Stimulated activated naive CD8-positive, alpha-beta T cell treated with anti-CD3 and anti-CD28 coated beads, Interleukin-15, Interleukin-2, amounts not matched to agents 100 ng/mL and 50 ng/mL, for 24 hours (primary cell): ENCODE results near the gene HSPA1A.
"Not testable (repeated sequence)": the region's sequence is repeated elsewhere in the genome, so short reads cannot be mapped to it uniquely, and the experiment has no call there.

Source experiments
- H3K27ac Mint-ChIP-seq: one replicate; pipeline ENCODE4 v1.8.0; 2021; ENCODE audit warnings: mild to moderate bottlenecking, mixed read lengths
- H3K27me3 Mint-ChIP-seq: one replicate; pipeline ENCODE4 v1.8.0; 2021; ENCODE audit warnings: mixed read lengths
- H3K36me3 Mint-ChIP-seq: one replicate; pipeline ENCODE4 v1.8.0; 2021; ENCODE audit warnings: low read depth, mixed read lengths
- H3K4me1 Mint-ChIP-seq: one replicate; pipeline ENCODE4 v1.8.0; 2021; ENCODE audit warnings: low read depth, mixed read lengths
- H3K4me3 Mint-ChIP-seq: one replicate; pipeline ENCODE4 v1.8.0; 2021; ENCODE audit warnings: mild to moderate bottlenecking, mixed read lengths
- H3K9me3 Mint-ChIP-seq: one replicate; pipeline ENCODE4 v1.8.0; 2021; ENCODE audit warnings: mixed read lengths

The HSPA1A gene

DNA sequence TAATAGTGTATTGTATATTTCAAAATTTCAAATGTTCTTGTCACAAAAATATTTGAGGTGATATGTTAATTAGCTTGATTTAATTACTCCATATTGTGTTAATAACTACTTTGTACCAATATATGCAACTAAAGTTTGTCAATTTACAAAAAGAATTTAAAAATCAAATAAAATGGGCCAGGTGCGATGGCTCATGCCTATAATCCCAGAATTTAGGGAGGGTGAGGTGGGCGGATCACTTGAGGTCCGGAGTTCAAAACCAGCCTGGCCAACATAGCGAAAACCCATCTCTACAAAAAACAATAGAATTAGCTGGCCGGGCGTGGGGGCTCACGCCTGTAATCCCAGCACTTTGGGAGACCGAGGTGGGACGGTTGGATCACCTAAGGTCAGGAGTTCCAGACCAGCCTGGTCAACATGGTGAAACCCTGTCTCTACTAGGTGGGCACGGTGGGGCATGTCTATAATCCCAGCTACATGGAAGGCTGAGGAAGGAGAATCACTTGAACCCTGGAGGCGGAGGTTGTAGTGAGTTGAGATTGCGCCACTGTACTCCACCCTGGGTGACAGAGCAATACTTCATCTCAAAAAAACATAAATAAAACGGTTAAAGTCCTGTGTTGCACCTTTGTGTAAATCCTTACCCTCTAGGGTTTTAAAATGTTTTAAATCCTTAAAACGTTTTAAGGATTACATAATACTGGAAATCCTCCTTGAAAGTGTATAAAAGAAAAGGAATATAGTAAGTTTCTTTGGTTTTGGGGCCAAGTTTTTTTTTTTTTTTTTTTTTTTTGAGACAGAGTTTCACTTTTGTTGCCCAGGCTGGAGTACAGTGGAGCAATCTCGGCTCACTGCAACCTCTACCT, 16.2 kb downstream of the HSPA1A start:
- Mint-ChIP-seq H3K36me3 (peaks cover 32% of the 10 kb centered on the region), H3K27me3 (no peaks in the 10 kb centered on the region), H3K27ac (no peak overlapping the region), H3K4me3 (peak overlapping the region; percentile 98), H3K4me1 (peaks cover 52% of the 10 kb centered on the region), H3K9me3 (no peaks in the 10 kb centered on the region)

GRCh38 chr6:31834367-31835250, 19.3 kb downstream of the HSPA1A start:
- peaks cover 60% of the 10 kb centered on the region for H3K36me3 Mint-ChIP-seq

DNA sequence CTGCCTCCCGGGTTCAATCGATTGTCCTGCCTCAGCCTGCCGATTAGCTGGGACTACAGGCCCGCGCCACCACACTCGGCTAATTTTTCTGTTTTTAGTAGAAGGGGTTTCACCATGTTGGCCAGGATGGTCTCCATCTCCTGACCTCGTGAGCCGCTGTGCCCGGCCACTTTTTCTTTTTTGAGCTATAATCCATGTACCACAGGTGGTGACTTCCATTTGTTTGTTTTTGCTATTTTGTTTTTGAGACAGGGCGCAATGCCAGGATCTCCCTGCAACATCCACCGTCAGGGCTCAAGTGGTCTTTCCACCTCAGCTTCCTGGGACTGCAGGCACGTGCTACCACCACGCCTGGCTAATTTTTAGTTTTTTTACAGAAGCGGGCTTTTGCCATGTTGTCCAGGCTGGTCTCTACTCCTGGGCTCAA, 20.7 kb downstream of the HSPA1A start:
- Mint-ChIP-seq H3K27ac (peak overlapping the region; percentile 100), H3K9me3 (no peaks in the 10 kb centered on the region), H3K4me1 (peaks cover 57% of the 10 kb centered on the region), H3K4me3 (peak overlapping the region; percentile 94), H3K27me3 (no peaks in the 10 kb centered on the region), H3K36me3 (peaks cover 63% of the 10 kb centered on the region)

More at GRCh38 chr6:31834367-31835250, 19.3 kb downstream of the HSPA1A start:
- H3K27ac Mint-ChIP-seq, result peak overlapping the region; percentile 100
- H3K27me3 Mint-ChIP-seq, result no peaks in the 10 kb centered on the region
- H3K4me1 Mint-ChIP-seq, result peaks cover 70% of the 10 kb centered on the region
- H3K4me3 Mint-ChIP-seq, result peak overlapping the region; percentile 94
- no peaks in the 10 kb centered on the region for H3K9me3 Mint-ChIP-seq

DNA sequence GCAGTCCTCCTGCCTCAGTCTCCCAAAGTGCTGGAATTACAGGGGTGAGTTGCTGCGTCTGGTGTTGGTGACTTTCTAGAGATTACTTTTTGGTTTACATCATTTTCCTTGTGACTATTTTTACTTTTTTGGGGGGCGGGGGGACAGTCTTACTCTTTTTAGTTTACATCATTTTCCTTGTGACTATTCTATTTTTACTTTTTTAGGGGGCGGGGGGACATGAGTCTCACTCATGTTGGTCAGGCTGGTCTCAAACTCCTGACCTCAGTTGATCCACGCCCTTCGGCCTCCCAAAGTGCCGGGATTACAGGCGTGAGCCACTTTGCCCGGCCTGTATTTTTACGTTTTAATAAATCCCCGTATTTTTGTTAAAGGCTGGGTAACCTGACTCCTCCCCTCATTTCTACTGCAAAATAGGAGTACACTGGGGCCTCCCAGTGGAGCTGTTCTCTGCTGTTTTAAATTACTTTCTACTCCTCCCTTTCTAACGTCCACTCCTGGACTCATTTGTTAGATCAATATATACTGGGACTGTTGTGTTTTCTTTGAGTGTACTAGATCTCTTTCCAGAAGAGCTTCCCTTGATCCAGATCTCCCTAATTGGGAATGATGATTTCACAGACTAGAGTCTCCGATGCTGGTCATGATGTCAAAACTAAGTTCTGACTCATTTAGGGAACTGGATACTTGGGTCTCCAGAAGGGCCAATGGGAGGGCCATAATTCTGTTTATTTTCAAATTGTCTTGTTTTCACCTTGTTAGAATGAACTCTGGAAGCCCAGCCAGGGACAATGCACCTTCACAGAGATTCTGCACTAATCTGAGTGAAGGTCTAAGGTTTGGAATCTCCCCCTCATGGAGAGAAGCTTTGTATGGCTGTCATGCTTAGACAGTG, 21.4 kb downstream of the HSPA1A start:
- peak overlapping the region; percentile 100 for H3K27ac Mint-ChIP-seq
- peaks cover 66% of the 10 kb centered on the region for H3K36me3 Mint-ChIP-seq
- peak overlapping the region; percentile 94 for H3K4me3 Mint-ChIP-seq
- H3K4me1 Mint-ChIP-seq, result peaks cover 51% of the 10 kb centered on the region
- no peaks in the 10 kb centered on the region for H3K27me3 Mint-ChIP-seq
- no peaks in the 10 kb centered on the region for H3K9me3 Mint-ChIP-seq

- Mint-ChIP-seq H3K27ac (peak overlapping the region; percentile 100), H3K36me3 (peaks cover 66% of the 10 kb centered on the region), H3K9me3 (no peaks in the 10 kb centered on the region), H3K4me3 (peak overlapping the region; percentile 94), H3K27me3 (no peaks in the 10 kb centered on the region), H3K4me1 (peaks cover 51% of the 10 kb centered on the region)
Observed at GRCh38 chr6:31837369-31838113, 22.2 kb downstream of the HSPA1A start.

DNA sequence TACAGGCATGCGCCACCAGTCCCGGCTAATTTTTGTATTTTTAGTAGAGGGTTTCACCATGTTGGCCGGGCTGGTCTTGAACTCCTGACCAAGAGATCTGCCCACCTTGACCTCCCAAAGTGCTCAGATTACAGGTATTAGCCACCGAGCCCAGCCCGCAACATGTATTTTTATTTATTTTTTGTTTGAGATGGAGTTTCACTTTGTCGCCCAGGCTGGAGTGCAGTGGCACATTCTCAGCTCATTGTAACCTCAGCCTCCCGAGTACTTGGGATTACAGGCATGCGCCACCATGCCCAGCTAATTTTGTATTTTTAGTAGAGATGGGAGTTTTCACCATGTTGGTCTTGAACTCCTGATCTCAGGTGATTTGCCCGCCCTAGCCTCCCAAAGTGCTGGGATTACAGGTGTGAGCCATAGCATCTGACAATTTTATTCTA, 22.8 kb downstream of the HSPA1A start:
- H3K4me3 Mint-ChIP-seq, result peak overlapping the region; percentile 94

DNA sequence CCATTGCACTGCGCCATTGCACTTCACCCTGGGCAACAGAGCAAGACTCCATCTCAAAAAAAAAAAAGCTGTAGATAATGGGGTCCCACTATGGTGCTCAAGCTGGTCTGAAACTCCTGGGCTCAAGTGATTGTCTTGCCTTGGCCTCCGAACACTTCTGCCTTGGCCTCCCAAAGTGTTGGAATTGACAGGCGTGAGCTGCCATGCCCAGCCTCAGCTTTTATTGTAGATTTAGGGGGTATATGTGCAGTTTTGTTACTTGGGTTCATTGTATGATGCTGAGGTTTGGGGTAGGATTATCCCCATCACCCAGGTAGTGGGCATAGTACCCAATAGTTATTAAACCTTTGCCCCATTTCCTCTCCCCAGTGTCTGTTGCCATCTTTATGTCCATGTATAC, 23.6 kb downstream of the HSPA1A start:
- peak overlapping the region; percentile 84 for H3K27ac Mint-ChIP-seq
- H3K36me3 Mint-ChIP-seq, result peaks cover 66% of the 10 kb centered on the region
- H3K9me3 Mint-ChIP-seq, result no peaks in the 10 kb centered on the region
- H3K4me3 Mint-ChIP-seq, result peak overlapping the region; percentile 94
- peaks cover 43% of the 10 kb centered on the region for H3K4me1 Mint-ChIP-seq
- H3K27me3 Mint-ChIP-seq, result no peaks in the 10 kb centered on the region

More for the DNA sequence above, 22.8 kb downstream of the HSPA1A start:
- H3K27ac Mint-ChIP-seq, result peak overlapping the region; percentile 100
- H3K27me3 Mint-ChIP-seq, H3K9me3 Mint-ChIP-seq: not testable (repeated sequence)
- peaks cover 47% of the 10 kb centered on the region for H3K4me1 Mint-ChIP-seq
- peaks cover 66% of the 10 kb centered on the region for H3K36me3 Mint-ChIP-seq

- Mint-ChIP-seq H3K36me3 (peaks cover 64% of the 10 kb centered on the region), H3K4me1 (peaks cover 38% of the 10 kb centered on the region), H3K27ac (peak overlapping the region; percentile 84), H3K4me3 (peak overlapping the region; percentile 94)
- H3K27me3 Mint-ChIP-seq, H3K9me3 Mint-ChIP-seq: not testable (repeated sequence)
Observed at GRCh38 chr6:31839779-31840126, 24.4 kb downstream of the HSPA1A start.

- Mint-ChIP-seq H3K36me3 (peaks cover 41% of the 10 kb centered on the region), H3K4me3 (no peak overlapping the region), H3K27ac (peak overlapping the region; percentile 40), H3K4me1 (peaks cover 23% of the 10 kb centered on the region), H3K27me3 (no peaks in the 10 kb centered on the region), H3K9me3 (no peaks in the 10 kb centered on the region)
Observed at GRCh38 chr6:31842053-31842452, 26.7 kb downstream of the HSPA1A start.

- peaks cover under 1% of the 10 kb centered on the region for H3K4me1 Mint-ChIP-seq
- H3K36me3 Mint-ChIP-seq, result peaks cover 19% of the 10 kb centered on the region
- H3K9me3 Mint-ChIP-seq, result no peaks in the 10 kb centered on the region
- H3K27me3 Mint-ChIP-seq, result no peaks in the 10 kb centered on the region
- H3K27ac Mint-ChIP-seq, result no peak overlapping the region
- no peak overlapping the region for H3K4me3 Mint-ChIP-seq
Observed at GRCh38 chr6:31844507-31844906, 29.2 kb downstream of the HSPA1A start.

GRCh38 chr6:31847276-31847978, 32.1 kb downstream of the HSPA1A start:
- Mint-ChIP-seq H3K4me1 (no peaks in the 10 kb centered on the region), H3K27me3 (no peaks in the 10 kb centered on the region), H3K4me3 (no peak overlapping the region), H3K27ac (no peak overlapping the region), H3K9me3 (no peaks in the 10 kb centered on the region), H3K36me3 (no peaks in the 10 kb centered on the region)

DNA sequence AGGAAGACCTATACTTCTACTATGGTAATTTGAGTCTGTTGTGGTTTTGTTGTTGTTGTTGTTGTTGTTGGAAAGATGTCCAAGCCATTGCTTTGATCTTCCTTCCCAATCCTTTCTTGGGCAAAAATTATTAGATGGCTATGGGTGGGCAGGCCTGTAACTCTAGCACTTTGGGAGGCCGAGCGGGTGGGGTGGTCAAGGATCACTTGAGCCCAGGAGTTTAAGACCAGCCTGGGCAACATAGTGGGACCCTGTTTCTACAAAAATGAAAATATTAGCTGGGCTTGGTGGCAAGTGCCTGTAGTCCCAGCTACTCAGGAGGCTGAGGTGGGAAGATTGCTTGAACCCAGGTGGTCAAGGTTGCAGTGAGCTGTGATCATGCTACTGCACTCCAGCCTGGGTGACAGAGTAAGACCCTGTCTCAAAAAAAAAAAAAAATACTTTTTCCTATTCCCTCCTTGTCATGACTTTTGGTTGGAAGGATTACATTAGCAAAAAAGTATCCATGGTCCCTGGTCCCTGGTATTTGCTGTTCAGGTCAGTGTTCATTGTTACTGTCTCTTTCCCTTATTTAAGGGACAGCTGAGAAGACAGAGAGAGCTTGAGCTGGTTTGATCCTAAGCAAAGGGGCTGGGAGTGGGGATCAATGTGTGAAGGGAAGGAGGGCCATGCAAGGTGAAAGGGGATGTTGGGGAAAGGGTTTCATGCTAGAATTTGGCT, 35.6 kb downstream of the HSPA1A start:
- Mint-ChIP-seq H3K27me3 (no peaks in the 10 kb centered on the region), H3K4me1 (no peaks in the 10 kb centered on the region), H3K9me3 (no peaks in the 10 kb centered on the region), H3K36me3 (no peaks in the 10 kb centered on the region), H3K4me3 (no peak overlapping the region), H3K27ac (no peak overlapping the region)

DNA sequence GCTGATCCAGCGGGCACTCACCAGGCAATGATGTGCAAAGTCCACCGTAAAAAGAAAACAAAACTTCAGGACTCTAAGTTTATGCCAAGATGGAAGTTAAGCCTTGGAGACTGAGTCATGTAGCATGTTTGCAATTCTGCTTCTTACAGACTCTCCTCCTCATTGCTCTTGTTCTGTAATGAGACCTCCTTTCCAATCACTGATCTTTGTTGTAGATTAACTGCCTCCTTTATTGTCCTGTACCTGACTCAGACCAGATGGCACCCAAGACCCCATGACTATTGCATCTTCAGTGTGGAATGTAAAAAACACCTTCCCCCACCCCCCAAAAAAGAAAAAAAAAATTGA, 36.1 kb downstream of the HSPA1A start:
- Mint-ChIP-seq H3K36me3 (no peaks in the 10 kb centered on the region), H3K9me3 (no peaks in the 10 kb centered on the region), H3K4me3 (no peak overlapping the region), H3K27me3 (no peaks in the 10 kb centered on the region), H3K27ac (no peak overlapping the region), H3K4me1 (no peaks in the 10 kb centered on the region)
